ENCODE data around the gene ITGB4. TPM values are rescaled to one million over a fixed set of nuclear protein-coding genes. Genes with fewer than 3 reads are reported as not detected.

The ITGB4 gene
- total RNA-seq, 2 experiments from 2014 or later = 0.69 to 1.8 TPM

DNA sequence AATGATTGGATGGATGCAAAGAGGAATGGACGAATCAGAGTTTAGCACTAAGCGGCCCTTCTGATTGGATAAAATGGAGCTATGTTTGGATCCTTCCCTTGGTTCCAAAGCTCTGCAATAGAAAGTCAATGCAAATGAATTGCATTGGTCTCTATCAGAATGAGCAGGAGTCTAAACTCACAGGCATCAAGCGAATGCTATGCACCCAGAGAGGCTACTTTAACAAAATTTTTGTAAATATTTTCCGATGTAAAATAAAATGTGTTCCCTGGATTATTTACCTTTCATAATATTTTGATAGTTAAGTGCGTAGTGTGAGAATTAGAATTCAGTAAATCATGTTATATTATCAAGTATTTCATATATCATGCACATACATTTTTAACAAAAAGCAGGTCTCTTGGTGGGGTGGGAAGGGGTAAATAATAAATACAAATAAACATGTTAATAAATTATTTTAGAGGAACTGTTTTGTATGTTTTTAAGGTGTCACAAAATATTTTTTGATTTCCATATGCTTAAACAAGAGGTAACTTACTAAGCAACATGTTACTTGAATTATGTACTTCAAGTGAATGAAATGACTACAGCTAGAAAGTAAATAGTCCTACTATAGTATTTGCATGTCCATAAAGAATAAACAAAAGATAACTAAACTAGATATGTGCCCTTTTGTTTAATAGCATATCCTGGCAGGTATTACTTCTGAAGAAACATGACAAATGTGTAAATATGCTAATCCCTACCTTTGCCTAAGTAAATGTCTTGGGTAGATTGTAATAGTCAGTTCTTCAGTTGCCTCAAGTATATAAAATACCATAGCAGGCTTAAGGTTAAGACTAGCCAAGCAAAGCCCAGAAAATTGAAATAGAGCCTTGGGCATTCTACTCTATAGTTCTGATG is 59.0 kb downstream of the ITGB4 start:
- DNase-seq (no peak), ATAC-seq (no peak)
- ChIA-PET POLR2A (interaction anchor here (0.7 to 3.6 kb wide), 6 partner anchors 19 to 116 kb away, joined by 3 to 11 read pairs (median 3); partner anchors contain the start of genes TRIM65 and WBP2), CTCF (interaction anchor here (1.0 to 6.1 kb wide), 3 partner anchors 15 to 107 kb away, joined by 4 to 40 read pairs (median 13); partner anchors contain the start of gene GALK1)
- H3K4me3 Mint-ChIP-seq = peak overlapping the region; percentile 88
- intact Hi-C loops (cut with micrococcal nuclease) = no loop called here
- TF ChIP-seq, protein P1, sequence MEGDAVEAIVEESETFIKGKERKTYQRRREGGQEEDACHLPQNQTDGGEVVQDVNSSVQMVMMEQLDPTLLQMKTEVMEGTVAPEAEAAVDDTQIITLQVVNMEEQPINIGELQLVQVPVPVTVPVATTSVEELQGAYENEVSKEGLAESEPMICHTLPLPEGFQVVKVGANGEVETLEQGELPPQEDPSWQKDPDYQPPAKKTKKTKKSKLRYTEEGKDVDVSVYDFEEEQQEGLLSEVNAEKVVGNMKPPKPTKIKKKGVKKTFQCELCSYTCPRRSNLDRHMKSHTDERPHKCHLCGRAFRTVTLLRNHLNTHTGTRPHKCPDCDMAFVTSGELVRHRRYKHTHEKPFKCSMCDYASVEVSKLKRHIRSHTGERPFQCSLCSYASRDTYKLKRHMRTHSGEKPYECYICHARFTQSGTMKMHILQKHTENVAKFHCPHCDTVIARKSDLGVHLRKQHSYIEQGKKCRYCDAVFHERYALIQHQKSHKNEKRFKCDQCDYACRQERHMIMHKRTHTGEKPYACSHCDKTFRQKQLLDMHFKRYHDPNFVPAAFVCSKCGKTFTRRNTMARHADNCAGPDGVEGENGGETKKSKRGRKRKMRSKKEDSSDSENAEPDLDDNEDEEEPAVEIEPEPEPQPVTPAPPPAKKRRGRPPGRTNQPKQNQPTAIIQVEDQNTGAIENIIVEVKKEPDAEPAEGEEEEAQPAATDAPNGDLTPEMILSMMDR (IDR thresholded peaks at IDR 0.05) = no peak
- peaks cover 40% of the 10 kb centered on the region for H3K4me1 Mint-ChIP-seq (ENCODE audit: low read depth)
- H3K9me3 Mint-ChIP-seq = no peaks in the 10 kb centered on the region
- peak overlapping the region; percentile 95 for H3K27ac Mint-ChIP-seq
- peaks cover 2% of the 10 kb centered on the region for H3K27me3 Mint-ChIP-seq
- peaks cover 34% of the 10 kb centered on the region for H3K36me3 Mint-ChIP-seq (ENCODE audit: low read depth)

DNA sequence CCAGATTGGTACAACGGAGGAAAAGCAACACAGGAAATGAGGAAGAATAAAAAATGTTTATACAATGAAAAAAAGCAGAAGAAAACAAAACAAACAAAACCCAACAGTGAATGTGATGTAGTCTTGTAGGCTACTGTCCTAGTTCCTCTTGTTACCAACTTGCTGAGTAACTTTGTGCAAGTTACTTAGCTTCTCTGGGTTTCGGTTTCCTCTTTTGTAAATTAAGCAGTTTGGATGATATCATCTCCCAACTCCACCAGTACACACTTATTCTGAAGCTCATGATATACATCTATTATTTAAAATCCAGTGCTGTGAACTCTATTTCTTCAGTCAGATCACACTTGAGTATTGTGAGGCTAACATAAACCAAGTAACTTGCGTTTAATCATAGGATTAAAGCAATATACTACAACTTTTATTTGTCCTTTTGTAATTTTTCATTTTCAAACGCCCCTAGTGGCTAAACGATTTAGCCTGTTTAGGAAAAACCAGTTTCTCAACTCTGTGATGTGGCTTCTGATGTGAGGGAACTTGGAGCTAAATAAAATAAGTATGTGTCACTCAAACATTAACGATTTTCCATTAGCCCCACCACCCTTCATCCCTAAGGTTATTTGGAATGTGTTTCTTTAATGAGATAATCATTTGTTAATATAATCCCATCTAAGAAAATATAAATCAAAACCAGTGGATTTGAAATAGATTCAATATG is 62.0 kb downstream of the ITGB4 start:
- H3K27ac Mint-ChIP-seq = peak overlapping the region; percentile 100
- no peaks in the 10 kb centered on the region for H3K9me3 Mint-ChIP-seq
- peaks cover 28% of the 10 kb centered on the region for H3K36me3 Mint-ChIP-seq (ENCODE audit: low read depth)
- peaks cover 2% of the 10 kb centered on the region for H3K27me3 Mint-ChIP-seq
- DNase-seq (no peak), ATAC-seq (peak; percentile 12)
- H3K4me1 Mint-ChIP-seq (ENCODE audit: low read depth) = peaks cover 32% of the 10 kb centered on the region
- TF ChIP-seq, protein P1 (IDR thresholded peaks at IDR 0.05) = peak; percentile 97
- peak overlapping the region; percentile 93 for H3K4me3 Mint-ChIP-seq
- intact Hi-C loops (cut with micrococcal nuclease) = no loop called here
- ChIA-PET CTCF (interaction anchor here (0.6 to 3.0 kb wide), 31 partner anchors 8 to 237 kb away, joined by 3 to 22 read pairs (median 4); partner anchors contain the start of genes GALK1, SMIM5 and WBP2), POLR2A (interaction anchor here (0.6 to 6.3 kb wide), 10 partner anchors 8 to 482 kb away, joined by 3 to 74 read pairs (median 4); partner anchors contain the start of gene TRIM65)

DNA sequence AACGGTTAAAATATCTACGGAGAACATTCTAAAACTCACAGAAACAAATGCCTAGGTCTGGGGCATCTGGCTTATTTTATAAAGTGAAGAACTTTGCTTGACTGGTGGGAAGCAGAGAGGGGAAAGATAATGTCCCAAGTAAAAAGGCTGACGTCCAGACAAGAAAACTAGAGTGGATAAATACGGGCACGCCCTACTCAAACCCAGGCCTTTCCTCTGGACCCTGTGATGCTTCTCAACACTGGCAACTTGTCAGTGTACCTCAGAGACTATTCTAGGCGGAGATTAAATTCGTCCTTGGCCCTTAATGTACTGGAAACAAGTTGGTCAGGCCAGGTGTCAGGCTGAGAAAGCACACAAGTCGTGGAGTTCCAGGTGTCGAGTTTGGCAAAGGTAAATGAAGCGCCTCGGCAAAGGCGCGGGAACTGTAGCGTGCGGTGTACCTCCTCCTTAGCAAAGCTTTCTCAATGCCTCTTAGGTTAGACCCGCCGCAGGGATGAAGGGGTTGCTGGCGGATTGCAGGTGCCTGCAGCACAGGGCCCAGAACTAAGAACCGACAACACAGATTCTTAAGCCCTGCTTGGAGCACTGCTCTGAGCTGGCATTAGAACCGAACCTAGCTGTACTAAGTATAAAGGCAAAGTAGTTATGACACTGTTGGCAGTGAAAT is 62.7 kb downstream of the ITGB4 start:
- POLR2A ChIA-PET = interaction anchor here (0.6 to 6.3 kb wide), 18 partner anchors 8 to 669 kb away, joined by 3 to 74 read pairs (median 5); partner anchors contain the start of genes GALK1, TRIM65 and WBP2
- Mint-ChIP-seq H3K27ac (peak overlapping the region; percentile 100), H3K27me3 (peaks cover 2% of the 10 kb centered on the region), H3K36me3 (ENCODE audit: low read depth) (peaks cover 21% of the 10 kb centered on the region), H3K4me1 (ENCODE audit: low read depth) (peaks cover 35% of the 10 kb centered on the region), H3K4me3 (peak overlapping the region; percentile 93), H3K9me3 (no peaks in the 10 kb centered on the region)
- DNase-seq (peak; percentile 36), ATAC-seq (peak; percentile 1)
- CTCF ChIA-PET = interaction anchor here (0.7 to 3.0 kb wide), 30 partner anchors 7 to 151 kb away, joined by 3 to 22 read pairs (median 4); partner anchors contain the start of genes GALK1, SMIM5, TRIM47 and WBP2
- TF ChIP-seq, protein P1 (IDR thresholded peaks at IDR 0.05) = no peak
- intact Hi-C loops (cut with micrococcal nuclease) = no loop called here

DNA sequence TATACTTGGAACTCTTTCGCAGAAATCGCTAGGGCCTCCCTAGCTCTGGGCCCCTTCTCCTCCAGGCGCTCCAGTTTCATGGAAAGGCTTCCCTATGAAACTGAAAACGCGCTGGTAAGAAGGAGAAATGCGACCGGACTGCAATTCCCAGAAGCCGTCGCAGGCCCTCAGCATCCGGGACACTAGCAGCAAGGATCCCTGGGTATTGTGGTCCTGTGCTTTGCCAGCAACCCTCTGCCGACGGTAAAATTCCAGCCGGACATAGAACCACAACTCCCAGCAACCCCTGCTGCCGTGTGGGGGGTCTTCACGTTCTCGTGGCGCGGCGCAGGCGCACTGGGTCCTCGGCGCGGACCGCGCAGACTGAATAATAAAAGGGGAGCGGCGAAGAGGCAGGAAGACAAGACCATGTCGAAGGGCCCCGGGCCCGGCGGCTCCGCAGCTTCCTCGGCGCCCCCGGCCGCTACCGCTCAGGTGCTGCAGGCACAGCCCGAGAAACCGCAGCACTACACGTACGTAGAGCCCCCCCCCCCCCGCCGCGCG is 63.3 kb downstream of the ITGB4 start, which contains the start of gene UNK:
UNK (plus strand) TSS at position 334 of the 543 bp plus-strand sequence; CDS start at position 409, 75 bp downstream.
- ATAC-seq (peak; percentile 71), DNase-seq (peak; percentile 98)
- intact Hi-C loops (cut with micrococcal nuclease) = no loop called here
- H3K27ac Mint-ChIP-seq = peak within 1 kb of the TSS; percentile 100
- peak within 1 kb of the TSS; percentile 93 for H3K4me3 Mint-ChIP-seq
- peaks cover 2% of the 10 kb centered on the region for H3K27me3 Mint-ChIP-seq
- H3K9me3 Mint-ChIP-seq = no peaks in the 10 kb centered on the region
- CTCF ChIA-PET = interaction anchor here (0.7 to 3.0 kb wide), 9 partner anchors 20 to 151 kb away, joined by 3 to 22 read pairs (median 4); partner anchors contain the start of genes GALK1, SMIM5 and TRIM47
- TF ChIP-seq, protein P1 (IDR thresholded peaks at IDR 0.05) = no peak
- peaks cover 20% of the 10 kb centered on the region for H3K36me3 Mint-ChIP-seq (ENCODE audit: low read depth)
- H3K4me1 Mint-ChIP-seq (ENCODE audit: low read depth) = peaks cover 35% of the 10 kb centered on the region
- POLR2A ChIA-PET = interaction anchor here (0.6 to 6.3 kb wide), 13 partner anchors 9 to 670 kb away, joined by 3 to 74 read pairs (median 10); partner anchors contain the start of genes GALK1, TRIM65 and WBP2
